Liver (tissue), 9 donors: ENCODE results near the gene PLPP3. TPM values are rescaled to one million over a fixed set of nuclear protein-coding genes. Genes with fewer than 3 reads are reported as not detected.
A peak's percentile ranks its signal among the peaks of the same experiment; 100 is the strongest.

Experiments used
- DNase-seq: peaks from one replicate; pipeline ENCODE4 v3.0.0-alpha.2; 2017; ENCODE audit warnings: low spot score
- H3K27ac ChIP-seq, 2 donors: one replicate each; pipeline ENCODE4 v1.7.0; 2013; ENCODE audit warnings: inconsistent platforms in 2 of 2, low read length in 2 of 2, control low read depth in 1 of 2, low read depth in 1 of 2, mild to moderate bottlenecking in 1 of 2
- H3K27me3 ChIP-seq, 4 donors: one replicate each; pipeline versions ENCODE4 v1.6.1 to v1.7.0; 2013; ENCODE audit warnings: low read length in 3 of 4, inconsistent platforms in 1 of 4, mild to moderate bottlenecking in 1 of 4, moderate library complexity in 1 of 4; ENCODE audit not compliant: control insufficient read depth in 4 of 4, insufficient read depth in 4 of 4
- H3K36me3 ChIP-seq, 4 donors: one replicate each; pipeline versions ENCODE4 v1.6.1 to v1.7.0; 2013; ENCODE audit warnings: low read length in 3 of 4, mild to moderate bottlenecking in 3 of 4, low read depth in 1 of 4, moderate library complexity in 1 of 4; ENCODE audit not compliant: control insufficient read depth in 4 of 4, insufficient read depth in 3 of 4
- H3K4me1 ChIP-seq, 4 donors: one replicate each; pipeline versions ENCODE4 v1.6.1 to v1.7.0; 2013; ENCODE audit warnings: low read length in 3 of 4, mild to moderate bottlenecking in 3 of 4, moderate library complexity in 1 of 4; ENCODE audit not compliant: control insufficient read depth in 4 of 4, insufficient read depth in 4 of 4
- H3K4me3 ChIP-seq, 3 donors: one replicate each; pipeline versions ENCODE4 v1.6.1 to v1.7.0; 2013; ENCODE audit warnings: low read length in 3 of 3, control low read depth in 1 of 3, low read depth in 1 of 3, mild to moderate bottlenecking in 1 of 3
- H3K9ac ChIP-seq, 2 donors: one replicate each; pipeline ENCODE4 v1.7.0; 2013; ENCODE audit warnings: low read length in 2 of 2, mild to moderate bottlenecking in 2 of 2, moderate library complexity in 2 of 2, control low read depth in 1 of 2, low read depth in 1 of 2
- H3K9me3 ChIP-seq, 4 donors: one replicate each; pipeline versions ENCODE4 v1.6.1 to v1.7.0; 2013; ENCODE audit warnings: low read length in 3 of 4; ENCODE audit not compliant: control insufficient read depth in 4 of 4
- ATF3 ChIP-seq: IDR thresholded peaks from 2 replicates; pipeline ENCODE4 v1.6.1; 2016; ENCODE audit warnings: antibody characterized with exemption
- CTCF ChIP-seq: fragments of 150-350 bp; IDR thresholded peaks from 2 replicates; pipeline ENCODE4 v1.5.1; 2017; ENCODE audit warnings: improper control_type of control experiment, low read depth, low read length; ENCODE audit not compliant: missing input control
- EGR1 ChIP-seq, 2 donors: IDR thresholded peaks; 2 replicates each; pipeline ENCODE4 v1.6.1; 2016 to 2018; ENCODE audit warnings: antibody characterized with exemption in 2 of 2, low read depth in 2 of 2
- FOXA1 ChIP-seq: IDR thresholded peaks from 2 replicates; pipeline ENCODE4 v1.6.1; 2016; ENCODE audit warnings: antibody characterized with exemption
- FOXA2 ChIP-seq: IDR thresholded peaks from 2 replicates; pipeline ENCODE4 v1.6.1; 2016; ENCODE audit warnings: antibody characterized with exemption
- GABPA ChIP-seq, 2 donors: IDR thresholded peaks in 1 of 2; conservative IDR thresholded peaks in 1 of 2; 2 replicates each; pipeline ENCODE4 v1.6.1; 2016; ENCODE audit warnings: antibody characterized with exemption in 2 of 2, mild to moderate bottlenecking in 1 of 2, moderate library complexity in 1 of 2
- HNF4A ChIP-seq, 2 donors: conservative IDR thresholded peaks; 2 replicates each; pipeline ENCODE4 v1.6.1; 2016; ENCODE audit warnings: antibody characterized with exemption in 2 of 2, mild to moderate bottlenecking in 2 of 2
- HNF4G ChIP-seq: IDR thresholded peaks from 2 replicates; pipeline ENCODE4 v1.6.1; 2016; ENCODE audit warnings: antibody characterized with exemption
- JUND ChIP-seq, 2 donors: IDR thresholded peaks; 2 replicates each; pipeline ENCODE4 v1.6.1; 2016; ENCODE audit warnings: antibody characterized with exemption in 2 of 2
- MAX ChIP-seq: IDR thresholded peaks from 2 replicates; pipeline ENCODE4 v1.6.1; 2016; ENCODE audit warnings: antibody characterized with exemption
- NR2F2 ChIP-seq: IDR thresholded peaks from 2 replicates; pipeline ENCODE4 v1.6.1; 2016; ENCODE audit warnings: antibody characterized with exemption
- RAD21 ChIP-seq, 2 donors: IDR thresholded peaks; 2 replicates each; pipeline ENCODE4 v1.6.1; 2016; ENCODE audit warnings: antibody characterized with exemption in 2 of 2, mild to moderate bottlenecking in 2 of 2
- REST ChIP-seq: IDR thresholded peaks from 2 replicates; pipeline ENCODE4 v1.6.1; 2016; ENCODE audit warnings: antibody characterized with exemption, mild to moderate bottlenecking
- RXRA ChIP-seq, 2 donors: IDR thresholded peaks; 2 replicates each; pipeline ENCODE4 v1.6.1; 2017 to 2018; ENCODE audit warnings: antibody characterized with exemption in 2 of 2, mild to moderate bottlenecking in 1 of 2
- SP1 ChIP-seq: IDR thresholded peaks from 2 replicates; pipeline ENCODE4 v1.6.1; 2018; ENCODE audit warnings: antibody characterized with exemption, mild to moderate bottlenecking
- TAF1 ChIP-seq: conservative IDR thresholded peaks from 2 replicates; pipeline ENCODE4 v1.6.1; 2016; ENCODE audit warnings: antibody characterized with exemption, mild to moderate bottlenecking
- YY1 ChIP-seq: IDR thresholded peaks from 2 replicates; pipeline ENCODE4 v1.6.1; 2016; ENCODE audit warnings: antibody characterized with exemption, mild to moderate bottlenecking
- ZBTB33 ChIP-seq: IDR thresholded peaks from 2 replicates; pipeline ENCODE4 v1.6.1; 2016; ENCODE audit warnings: antibody characterized with exemption
- WGBS: extraction: QIAGEN DNeasy Blood & Tissue Kit; methylation state at CpG from one replicate; pipeline ENCODE4 v1.1.7; 2013; 5-methylcytosine and 5-hydroxymethylcytosine counted together
- polyA plus RNA-seq, 2 donors: library from polyadenylated mRNA; stranded (reverse) in 1 of 2; unstranded in 1 of 2; fragments of 200-250 nt in 1 of 2; fragments of >200 nt in 1 of 2; fragmentation: Nextera tagmentation in 1 of 2; extraction: Ambion mirVana in 1 of 2; gene quantifications; one replicate each; pipeline versions ENCODE4 v1.2.1 to v1.2.3, GENCODE V29; 2013 to 2015
- total RNA-seq, 2 donors: library from RNA; depleted of rRNA; stranded (reverse); fragments of >200 nt; gene quantifications; one replicate each; pipeline ENCODE4 v1.2.3, GENCODE V29; 2014
- donor health status: healthy.
- donor health status: healthy.
- donor health status: healthy.
- donor health status: healthy.
- donor health status: healthy.

The PLPP3 gene
- total and polyA plus RNA-seq, 4 donors, result 46.1 to 91.2 (median 67.6) TPM

- Histone ChIP-seq H3K9ac (peak overlapping the region in 1 of 2 donors; percentile 65), H3K4me1 (peaks cover 18 to 80% (median 43%) of the 10 kb centered on the region in 4 donors), H3K27me3 (no peaks in the 10 kb centered on the region), H3K27ac (peak overlapping the region; percentile 91 to 98), H3K4me3 (no peak overlapping the region), H3K9me3 (no peaks in the 10 kb centered on the region), H3K36me3 (no peaks in the 10 kb centered on the region)
- DNase-seq, result no peak
- WGBS, result 26% methylated on average over 12 of the region's 12 CpGs
- peak; percentile 96 to 97 for TF ChIP-seq JUND (IDR thresholded peaks at IDR 0.05)
- TF ChIP-seq SP1, result peak; percentile 91
- peak; percentile 96 for TF ChIP-seq RXRA (IDR thresholded peaks at IDR 0.05)
- peak; percentile 84 for TF ChIP-seq YY1
- peak; percentile 98 for TF ChIP-seq MAX
- TF ChIP-seq EGR1 (IDR thresholded peaks at IDR 0.05; ENCODE audit: low read depth in 2 of 2), result peak in 1 of 2 donors; percentile 93
- TF ChIP-seq FOXA2, result no peak
- no peak for TF ChIP-seq CTCF
- peak in 1 of 2 donors; percentile 57 for TF ChIP-seq GABPA (IDR thresholded peaks at IDR 0.05 in 1 of 2, conservative IDR thresholded peaks at IDR 0.05 in 1 of 2)
- TF ChIP-seq NR2F2, result peak; percentile 79
- TF ChIP-seq RAD21 (IDR thresholded peaks at IDR 0.05), result peak; percentile 63
- peak; percentile 92 for TF ChIP-seq ATF3
- peak; percentile 97 for TF ChIP-seq HNF4A (conservative IDR thresholded peaks at IDR 0.05)
- TF ChIP-seq ZBTB33, result peak; percentile 71
- peak; percentile 76 for TF ChIP-seq REST
- TF ChIP-seq FOXA1, result no peak
- TF ChIP-seq TAF1, result no peak
- peak; percentile 86 for TF ChIP-seq HNF4G
These were observed 130.6 kb downstream of the PLPP3 start for GRCh38 chr1:56448529-56449300.
